Endometrium (tissue), 2 donors: ENCODE measurements around the gene RBM27.
"Not testable (repeated sequence)": the region's sequence is repeated elsewhere in the genome, so short reads cannot be mapped to it uniquely, and the experiment has no call there.

ENCODE experiments used
- FAIRE-seq: peaks from 2 replicates; lab custom pipeline; 2012; peaks lifted over from hg19 to GRCh38; lab: Jason Lieb, UNC
- donor health status: control.
- donor health status: control.

Gene RBM27

GRCh38 chr5:146208916-146209522, 5.6 kb downstream of the RBM27 start:
- FAIRE-seq: no peak

GRCh38 chr5:146209714-146210113, 6.3 kb downstream of the RBM27 start:
- no peak for FAIRE-seq

- FAIRE-seq: not testable (repeated sequence)
Observed at GRCh38 chr5:146210810-146211209, 7.4 kb downstream of the RBM27 start.

- no peak for FAIRE-seq
Observed at GRCh38 chr5:146213210-146213826, 9.9 kb downstream of the RBM27 start.

GRCh38 chr5:146214881-146215280, 11.5 kb downstream of the RBM27 start:
- not testable (repeated sequence) for FAIRE-seq

- FAIRE-seq: no peak
Observed at GRCh38 chr5:146218168-146218567, 14.8 kb downstream of the RBM27 start.

- FAIRE-seq: no peak
Observed at GRCh38 chr5:146219243-146219642, 15.8 kb downstream of the RBM27 start.

- FAIRE-seq: no peak
Observed at GRCh38 chr5:146221234-146221633, 17.8 kb downstream of the RBM27 start.

- peak; percentile 55 for FAIRE-seq
Observed at GRCh38 chr5:146222005-146222404, 18.6 kb downstream of the RBM27 start.

GRCh38 chr5:146223179-146223578, 19.8 kb downstream of the RBM27 start:
- no peak for FAIRE-seq

- FAIRE-seq: no peak
Observed at GRCh38 chr5:146229222-146229621, 25.8 kb downstream of the RBM27 start.

- no peak for FAIRE-seq
Observed at GRCh38 chr5:146232223-146232622, 28.8 kb downstream of the RBM27 start.

GRCh38 chr5:146233441-146233840, 30.0 kb downstream of the RBM27 start:
- no peak for FAIRE-seq

- no peak for FAIRE-seq
Observed at GRCh38 chr5:146238973-146239372, 35.6 kb downstream of the RBM27 start.

- FAIRE-seq: peak; percentile 31
Observed at GRCh38 chr5:146240951-146241350, 37.5 kb downstream of the RBM27 start.

- FAIRE-seq: no peak
Observed at GRCh38 chr5:146243247-146243646, 39.8 kb downstream of the RBM27 start.

- no peak for FAIRE-seq
Observed at GRCh38 chr5:146248561-146248960, 45.2 kb downstream of the RBM27 start.

- FAIRE-seq: no peak
Observed at GRCh38 chr5:146249801-146250200, 46.4 kb downstream of the RBM27 start.
